SK-N-SH treated with all-trans-retinoic acid at 6 μM for 48 hours (cell line): ENCODE measurements around the gene EID3.
"Not testable (repeated sequence)": the region's sequence is repeated elsewhere in the genome, so short reads cannot be mapped to it uniquely, and the experiment has no call there.

Source experiments
- ATAC-seq: fragments of 200-7000 bp; cut with Tn5 transposase; 3 replicates; pipeline ENCODE4 v1.9.1; 2020; ENCODE audit warnings: mild to moderate bottlenecking, moderate library complexity
- ARNTL ChIP-seq: fragments of 450-650 bp; formaldehyde crosslinking; IDR thresholded peaks from 2 replicates; pipeline ENCODE4 v1.5.0; 2020; ENCODE audit warnings: low read depth, mild to moderate bottlenecking, moderate library complexity, borderline replicate concordance
- BACH2 ChIP-seq: fragments of 250-450 bp; sonication (Bioruptor Pico); IDR thresholded peaks from 2 replicates; pipeline ENCODE4 v1.9.0; 2021; ENCODE audit warnings: mild to moderate bottlenecking, borderline replicate concordance
- CREB5 ChIP-seq: fragments of 250-450 bp; sonication (Bioruptor Pico); IDR thresholded peaks from 2 replicates; pipeline ENCODE4 v1.5.1; 2020; ENCODE audit warnings: low read depth, mild to moderate bottlenecking, moderate library complexity
- ESRRG ChIP-seq: fragments of 250-450 bp; sonication (Bioruptor Pico); IDR thresholded peaks from 2 replicates; pipeline ENCODE4 v1.6.1; 2021; ENCODE audit warnings: mild to moderate bottlenecking
- ISL1 ChIP-seq: fragments of 250-450 bp; sonication (Bioruptor Pico); IDR thresholded peaks from 2 replicates; pipeline ENCODE4 v2.1.2; 2022; ENCODE audit warnings: mild to moderate bottlenecking, moderate library complexity
- OSR1 ChIP-seq: fragments of 250-450 bp; sonication (Bioruptor Pico); IDR thresholded peaks from 2 replicates; pipeline ENCODE4 v1.8.0; 2022; ENCODE audit warnings: moderate library complexity, mild to moderate bottlenecking, inconsistent platforms
- PPARA ChIP-seq: fragments of 250-450 bp; sonication (Bioruptor Pico); IDR thresholded peaks from 2 replicates; pipeline ENCODE4 v1.5.0; 2020; ENCODE audit warnings: mild to moderate bottlenecking, borderline replicate concordance
- SNAI2 ChIP-seq: fragments of 250-450 bp; sonication (Bioruptor Pico); IDR thresholded peaks from 2 replicates; pipeline ENCODE4 v1.5.0; 2020; ENCODE audit warnings: mild to moderate bottlenecking, moderate library complexity
- TCF4 ChIP-seq: fragments of 250-450 bp; sonication (Bioruptor Pico); IDR thresholded peaks from 2 replicates; pipeline ENCODE4 v1.8.0; 2021; ENCODE audit warnings: mild to moderate bottlenecking, moderate library complexity, borderline replicate concordance
- ZC3H10 ChIP-seq: fragments of 250-450 bp; sonication (Bioruptor Pico); IDR thresholded peaks from 2 replicates; pipeline ENCODE4 v1.5.1; 2021; ENCODE audit warnings: mild to moderate bottlenecking, moderate library complexity
- ZFP3 ChIP-seq: fragments of 250-450 bp; sonication (Bioruptor Pico); IDR thresholded peaks from 2 replicates; pipeline ENCODE4 v1.5.0; 2020; ENCODE audit warnings: mild to moderate bottlenecking, moderate library complexity
- ZFP30 ChIP-seq: fragments of 450-650 bp; formaldehyde crosslinking; IDR thresholded peaks from 2 replicates; pipeline ENCODE4 v1.5.0; 2022; ENCODE audit warnings: mild to moderate bottlenecking, moderate library complexity
- ZNF565 ChIP-seq: fragments of 450-650 bp; formaldehyde crosslinking; conservative IDR thresholded peaks from 2 replicates; pipeline ENCODE4 v1.5.0; 2020; ENCODE audit warnings: low read depth, mild to moderate bottlenecking, moderate library complexity
- ZNF8 ChIP-seq: fragments of 450-650 bp; formaldehyde crosslinking; IDR thresholded peaks from 2 replicates; pipeline ENCODE4 v1.5.0; 2020; ENCODE audit warnings: mild to moderate bottlenecking, moderate library complexity
- TF ChIP-seq, protein P1 (sequence below): fragments of 250-450 bp; sonication (Bioruptor Pico); IDR thresholded peaks from 2 replicates; pipeline ENCODE4 v1.8.0; 2020; ENCODE audit warnings: mild to moderate bottlenecking, moderate library complexity, borderline replicate concordance
- TF ChIP-seq, protein P2 (sequence below): fragments of 250-450 bp; sonication (Bioruptor Pico); IDR thresholded peaks from 2 replicates; pipeline ENCODE4 v1.8.0; 2021; ENCODE audit warnings: low read depth, mild to moderate bottlenecking, moderate library complexity, borderline replicate concordance
- TF ChIP-seq, protein P3 (sequence below): fragments of 250-450 bp; sonication (Bioruptor Pico); IDR thresholded peaks from 2 replicates; pipeline ENCODE4 v1.5.0; 2020; ENCODE audit warnings: mild to moderate bottlenecking, moderate library complexity

EID3 gene

DNA sequence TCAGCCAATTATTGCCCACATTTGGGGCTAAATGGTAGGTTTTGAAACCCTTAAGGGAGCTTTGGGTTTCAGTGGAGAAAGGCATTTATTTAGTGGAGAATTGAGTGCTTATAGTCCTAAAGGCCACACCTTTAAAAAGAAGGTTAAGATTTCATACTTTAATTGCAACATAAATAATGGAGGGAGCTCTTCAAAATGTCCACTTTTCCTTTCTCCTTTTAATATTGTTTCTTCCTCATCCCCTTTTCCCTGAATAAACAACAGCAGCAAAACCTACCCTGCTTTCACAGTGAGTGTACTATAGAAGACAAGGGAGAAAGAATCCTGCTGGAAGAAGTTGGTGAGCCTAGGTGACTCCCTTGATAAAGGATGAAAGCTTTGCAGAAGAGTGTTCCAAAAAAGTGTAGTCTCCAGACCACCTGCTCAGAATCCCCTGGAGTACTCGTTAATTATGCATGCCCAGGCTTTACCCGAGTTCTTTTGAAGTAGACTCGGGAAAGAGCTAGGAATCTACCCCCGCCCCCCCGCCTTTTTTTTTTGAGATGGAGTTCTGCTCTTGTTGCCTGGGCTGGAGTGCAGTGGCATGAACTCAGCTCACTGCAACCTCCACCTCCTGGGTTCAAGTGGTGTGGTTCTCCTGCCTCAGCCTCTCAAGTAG is 11.5 kb upstream of the EID3 start:
- ATAC-seq: no peak
- TF ChIP-seq ARNTL (no peak), ESRRG (CRISPR knock-in tag) (no peak), BACH2 (CRISPR knock-in tag) (no peak), ZC3H10 (no peak), OSR1 (no peak), CREB5 (CRISPR knock-in tag) (no peak), SNAI2 (no peak)
- TF ChIP-seq, protein P1, sequence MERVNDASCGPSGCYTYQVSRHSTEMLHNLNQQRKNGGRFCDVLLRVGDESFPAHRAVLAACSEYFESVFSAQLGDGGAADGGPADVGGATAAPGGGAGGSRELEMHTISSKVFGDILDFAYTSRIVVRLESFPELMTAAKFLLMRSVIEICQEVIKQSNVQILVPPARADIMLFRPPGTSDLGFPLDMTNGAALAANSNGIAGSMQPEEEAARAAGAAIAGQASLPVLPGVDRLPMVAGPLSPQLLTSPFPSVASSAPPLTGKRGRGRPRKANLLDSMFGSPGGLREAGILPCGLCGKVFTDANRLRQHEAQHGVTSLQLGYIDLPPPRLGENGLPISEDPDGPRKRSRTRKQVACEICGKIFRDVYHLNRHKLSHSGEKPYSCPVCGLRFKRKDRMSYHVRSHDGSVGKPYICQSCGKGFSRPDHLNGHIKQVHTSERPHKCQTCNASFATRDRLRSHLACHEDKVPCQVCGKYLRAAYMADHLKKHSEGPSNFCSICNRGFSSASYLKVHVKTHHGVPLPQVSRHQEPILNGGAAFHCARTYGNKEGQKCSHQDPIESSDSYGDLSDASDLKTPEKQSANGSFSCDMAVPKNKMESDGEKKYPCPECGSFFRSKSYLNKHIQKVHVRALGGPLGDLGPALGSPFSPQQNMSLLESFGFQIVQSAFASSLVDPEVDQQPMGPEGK (CRISPR knock-in tag): no peak

DNA sequence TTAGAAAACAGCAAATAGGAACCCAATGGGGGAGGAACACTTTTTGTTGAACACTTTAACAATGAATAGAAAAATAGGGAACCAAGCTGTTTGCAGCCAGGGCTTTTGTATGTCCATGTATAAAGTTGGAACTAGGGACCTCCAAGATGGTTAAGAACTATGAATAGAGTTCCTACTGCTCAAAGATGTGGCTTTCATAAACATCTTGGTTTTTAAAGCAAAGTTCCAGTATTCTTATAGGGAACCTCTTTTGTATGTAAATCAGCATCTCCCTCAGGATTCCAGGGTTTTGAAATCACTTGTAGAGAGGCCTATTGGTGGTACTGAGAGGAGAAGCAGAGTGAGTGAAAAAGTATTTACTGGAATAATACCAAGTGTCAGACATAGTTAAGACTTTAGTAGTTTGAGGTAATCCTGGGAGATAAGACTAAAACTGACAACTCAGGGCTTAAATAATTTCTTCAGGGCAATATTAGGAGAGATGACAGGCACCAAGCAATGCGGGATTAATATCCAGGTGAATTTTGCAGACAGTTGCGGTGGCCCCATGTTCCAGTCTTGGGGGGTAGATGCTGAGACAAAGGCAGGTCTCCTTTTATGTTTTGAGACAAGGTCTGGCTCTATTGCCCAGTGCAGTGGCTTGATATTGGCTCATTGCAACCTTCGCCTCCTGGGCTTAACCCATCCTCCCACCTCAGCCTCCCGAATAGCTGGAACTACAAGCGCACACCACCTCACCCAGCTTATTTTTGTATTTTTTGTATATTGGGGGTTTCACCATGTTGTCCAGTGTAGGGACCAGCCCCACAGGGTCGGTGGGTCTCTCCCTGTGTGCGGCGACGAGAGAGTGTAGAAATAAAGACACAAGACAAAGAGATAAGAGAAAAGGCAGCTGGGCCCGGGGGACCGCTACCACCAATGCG is 10.4 kb upstream of the EID3 start:
- TF ChIP-seq TCF4 (CRISPR knock-in tag): no peak
- TF ChIP-seq ZNF8: no peak
- no peak for TF ChIP-seq PPARA
- TF ChIP-seq ZFP30 (CRISPR knock-in tag): no peak
- TF ChIP-seq, protein P2, sequence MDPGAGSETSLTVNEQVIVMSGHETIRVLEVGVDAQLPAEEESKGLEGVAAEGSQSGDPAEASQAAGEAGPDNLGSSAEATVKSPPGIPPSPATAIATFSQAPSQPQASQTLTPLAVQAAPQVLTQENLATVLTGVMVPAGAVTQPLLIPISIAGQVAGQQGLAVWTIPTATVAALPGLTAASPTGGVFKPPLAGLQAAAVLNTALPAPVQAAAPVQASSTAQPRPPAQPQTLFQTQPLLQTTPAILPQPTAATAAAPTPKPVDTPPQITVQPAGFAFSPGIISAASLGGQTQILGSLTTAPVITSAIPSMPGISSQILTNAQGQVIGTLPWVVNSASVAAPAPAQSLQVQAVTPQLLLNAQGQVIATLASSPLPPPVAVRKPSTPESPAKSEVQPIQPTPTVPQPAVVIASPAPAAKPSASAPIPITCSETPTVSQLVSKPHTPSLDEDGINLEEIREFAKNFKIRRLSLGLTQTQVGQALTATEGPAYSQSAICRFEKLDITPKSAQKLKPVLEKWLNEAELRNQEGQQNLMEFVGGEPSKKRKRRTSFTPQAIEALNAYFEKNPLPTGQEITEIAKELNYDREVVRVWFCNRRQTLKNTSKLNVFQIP (CRISPR knock-in tag): no peak
- TF ChIP-seq ZNF565 (CRISPR knock-in tag): no peak
- no peak for TF ChIP-seq CREB5 (CRISPR knock-in tag)
- TF ChIP-seq ISL1 (CRISPR knock-in tag): no peak
- TF ChIP-seq ARNTL: no peak
- TF ChIP-seq SNAI2: no peak
- no peak for TF ChIP-seq ESRRG (CRISPR knock-in tag)
- TF ChIP-seq, protein P3, sequence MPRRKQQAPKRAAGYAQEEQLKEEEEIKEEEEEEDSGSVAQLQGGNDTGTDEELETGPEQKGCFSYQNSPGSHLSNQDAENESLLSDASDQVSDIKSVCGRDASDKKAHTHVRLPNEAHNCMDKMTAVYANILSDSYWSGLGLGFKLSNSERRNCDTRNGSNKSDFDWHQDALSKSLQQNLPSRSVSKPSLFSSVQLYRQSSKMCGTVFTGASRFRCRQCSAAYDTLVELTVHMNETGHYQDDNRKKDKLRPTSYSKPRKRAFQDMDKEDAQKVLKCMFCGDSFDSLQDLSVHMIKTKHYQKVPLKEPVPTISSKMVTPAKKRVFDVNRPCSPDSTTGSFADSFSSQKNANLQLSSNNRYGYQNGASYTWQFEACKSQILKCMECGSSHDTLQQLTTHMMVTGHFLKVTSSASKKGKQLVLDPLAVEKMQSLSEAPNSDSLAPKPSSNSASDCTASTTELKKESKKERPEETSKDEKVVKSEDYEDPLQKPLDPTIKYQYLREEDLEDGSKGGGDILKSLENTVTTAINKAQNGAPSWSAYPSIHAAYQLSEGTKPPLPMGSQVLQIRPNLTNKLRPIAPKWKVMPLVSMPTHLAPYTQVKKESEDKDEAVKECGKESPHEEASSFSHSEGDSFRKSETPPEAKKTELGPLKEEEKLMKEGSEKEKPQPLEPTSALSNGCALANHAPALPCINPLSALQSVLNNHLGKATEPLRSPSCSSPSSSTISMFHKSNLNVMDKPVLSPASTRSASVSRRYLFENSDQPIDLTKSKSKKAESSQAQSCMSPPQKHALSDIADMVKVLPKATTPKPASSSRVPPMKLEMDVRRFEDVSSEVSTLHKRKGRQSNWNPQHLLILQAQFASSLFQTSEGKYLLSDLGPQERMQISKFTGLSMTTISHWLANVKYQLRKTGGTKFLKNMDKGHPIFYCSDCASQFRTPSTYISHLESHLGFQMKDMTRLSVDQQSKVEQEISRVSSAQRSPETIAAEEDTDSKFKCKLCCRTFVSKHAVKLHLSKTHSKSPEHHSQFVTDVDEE (CRISPR knock-in tag): no peak
- TF ChIP-seq ZFP3 (CRISPR knock-in tag): no peak
- ATAC-seq: no peak; the same call in 2 of the 3 replicates

- ATAC-seq: not testable (repeated sequence)
Observed at GRCh38 chr12:104294158-104294859, 9.2 kb upstream of the EID3 start.
